ENCODE measurements around the gene MON1A.

DNA sequence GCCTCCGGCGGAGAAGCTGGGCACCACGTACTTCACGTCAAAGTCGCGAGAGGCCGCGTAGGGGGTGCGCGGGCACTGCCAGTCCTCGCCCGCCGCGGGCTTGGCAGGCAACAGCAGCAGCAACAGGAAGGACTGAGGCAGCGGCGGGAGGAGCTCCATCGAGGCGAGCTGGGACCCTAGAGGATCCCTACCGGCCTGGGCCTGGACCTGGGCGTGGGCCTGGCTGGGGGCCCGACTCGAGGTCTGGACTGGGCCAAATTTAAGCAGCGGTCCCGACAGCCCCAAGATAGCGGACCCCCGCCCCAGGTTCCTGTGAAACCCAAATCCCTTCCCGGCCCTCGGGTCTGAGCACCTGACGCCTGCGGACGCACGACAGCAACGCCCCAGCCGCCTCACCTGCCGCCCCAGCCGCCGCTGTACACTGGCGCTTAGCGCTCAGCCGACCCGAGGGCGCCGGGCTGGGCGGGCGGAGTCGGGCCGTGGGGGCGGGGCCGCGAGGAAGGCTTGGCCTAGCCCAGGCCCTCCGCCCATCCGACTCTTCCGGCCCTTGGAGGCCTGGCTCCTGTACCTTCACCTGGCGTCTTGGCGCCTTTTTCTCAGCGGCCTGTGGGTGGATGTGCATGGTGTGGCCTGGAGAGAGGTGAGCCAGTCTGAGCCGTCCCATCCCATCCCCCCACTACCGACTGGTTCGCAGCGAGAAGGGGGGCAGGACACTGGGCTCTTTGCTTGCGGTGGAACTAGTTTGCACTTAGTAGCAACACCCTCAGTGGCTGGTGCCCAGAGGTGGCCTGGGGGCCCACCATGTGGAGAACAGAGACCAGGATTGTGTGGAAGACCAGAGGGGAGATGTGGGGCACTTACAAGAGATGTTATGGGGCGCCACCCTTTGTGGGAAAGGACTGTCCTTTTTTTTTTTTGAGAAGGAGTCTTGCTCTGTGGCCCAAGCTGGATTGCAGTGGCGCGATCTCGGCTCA, 25.9 kb downstream of the MON1A start, which contains the start of gene MST1R:
- TF ChIP-seq GABPA (IDR thresholded peaks at IDR 0.05 in 1 of 2, conservative IDR thresholded peaks at IDR 0.05 in 1 of 2) (no peak), TAF1 (conservative IDR thresholded peaks at IDR 0.05) (no peak), YY1 (IDR thresholded peaks at IDR 0.05) (no peak), RXRA (IDR thresholded peaks at IDR 0.05) (no peak)
- TF ChIP-seq, protein P1, sequence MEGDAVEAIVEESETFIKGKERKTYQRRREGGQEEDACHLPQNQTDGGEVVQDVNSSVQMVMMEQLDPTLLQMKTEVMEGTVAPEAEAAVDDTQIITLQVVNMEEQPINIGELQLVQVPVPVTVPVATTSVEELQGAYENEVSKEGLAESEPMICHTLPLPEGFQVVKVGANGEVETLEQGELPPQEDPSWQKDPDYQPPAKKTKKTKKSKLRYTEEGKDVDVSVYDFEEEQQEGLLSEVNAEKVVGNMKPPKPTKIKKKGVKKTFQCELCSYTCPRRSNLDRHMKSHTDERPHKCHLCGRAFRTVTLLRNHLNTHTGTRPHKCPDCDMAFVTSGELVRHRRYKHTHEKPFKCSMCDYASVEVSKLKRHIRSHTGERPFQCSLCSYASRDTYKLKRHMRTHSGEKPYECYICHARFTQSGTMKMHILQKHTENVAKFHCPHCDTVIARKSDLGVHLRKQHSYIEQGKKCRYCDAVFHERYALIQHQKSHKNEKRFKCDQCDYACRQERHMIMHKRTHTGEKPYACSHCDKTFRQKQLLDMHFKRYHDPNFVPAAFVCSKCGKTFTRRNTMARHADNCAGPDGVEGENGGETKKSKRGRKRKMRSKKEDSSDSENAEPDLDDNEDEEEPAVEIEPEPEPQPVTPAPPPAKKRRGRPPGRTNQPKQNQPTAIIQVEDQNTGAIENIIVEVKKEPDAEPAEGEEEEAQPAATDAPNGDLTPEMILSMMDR (IDR thresholded peaks at IDR 0.05; ENCODE audit: low read depth, low read length, missing input control) = no peak
- TF ChIP-seq, protein P2, sequence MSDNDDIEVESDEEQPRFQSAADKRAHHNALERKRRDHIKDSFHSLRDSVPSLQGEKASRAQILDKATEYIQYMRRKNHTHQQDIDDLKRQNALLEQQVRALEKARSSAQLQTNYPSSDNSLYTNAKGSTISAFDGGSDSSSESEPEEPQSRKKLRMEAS (IDR thresholded peaks at IDR 0.05) = no peak
- TF ChIP-seq, protein P3, sequence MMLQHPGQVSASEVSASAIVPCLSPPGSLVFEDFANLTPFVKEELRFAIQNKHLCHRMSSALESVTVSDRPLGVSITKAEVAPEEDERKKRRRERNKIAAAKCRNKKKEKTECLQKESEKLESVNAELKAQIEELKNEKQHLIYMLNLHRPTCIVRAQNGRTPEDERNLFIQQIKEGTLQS (IDR thresholded peaks at IDR 0.05) = no peak
- TF ChIP-seq, protein P4, sequence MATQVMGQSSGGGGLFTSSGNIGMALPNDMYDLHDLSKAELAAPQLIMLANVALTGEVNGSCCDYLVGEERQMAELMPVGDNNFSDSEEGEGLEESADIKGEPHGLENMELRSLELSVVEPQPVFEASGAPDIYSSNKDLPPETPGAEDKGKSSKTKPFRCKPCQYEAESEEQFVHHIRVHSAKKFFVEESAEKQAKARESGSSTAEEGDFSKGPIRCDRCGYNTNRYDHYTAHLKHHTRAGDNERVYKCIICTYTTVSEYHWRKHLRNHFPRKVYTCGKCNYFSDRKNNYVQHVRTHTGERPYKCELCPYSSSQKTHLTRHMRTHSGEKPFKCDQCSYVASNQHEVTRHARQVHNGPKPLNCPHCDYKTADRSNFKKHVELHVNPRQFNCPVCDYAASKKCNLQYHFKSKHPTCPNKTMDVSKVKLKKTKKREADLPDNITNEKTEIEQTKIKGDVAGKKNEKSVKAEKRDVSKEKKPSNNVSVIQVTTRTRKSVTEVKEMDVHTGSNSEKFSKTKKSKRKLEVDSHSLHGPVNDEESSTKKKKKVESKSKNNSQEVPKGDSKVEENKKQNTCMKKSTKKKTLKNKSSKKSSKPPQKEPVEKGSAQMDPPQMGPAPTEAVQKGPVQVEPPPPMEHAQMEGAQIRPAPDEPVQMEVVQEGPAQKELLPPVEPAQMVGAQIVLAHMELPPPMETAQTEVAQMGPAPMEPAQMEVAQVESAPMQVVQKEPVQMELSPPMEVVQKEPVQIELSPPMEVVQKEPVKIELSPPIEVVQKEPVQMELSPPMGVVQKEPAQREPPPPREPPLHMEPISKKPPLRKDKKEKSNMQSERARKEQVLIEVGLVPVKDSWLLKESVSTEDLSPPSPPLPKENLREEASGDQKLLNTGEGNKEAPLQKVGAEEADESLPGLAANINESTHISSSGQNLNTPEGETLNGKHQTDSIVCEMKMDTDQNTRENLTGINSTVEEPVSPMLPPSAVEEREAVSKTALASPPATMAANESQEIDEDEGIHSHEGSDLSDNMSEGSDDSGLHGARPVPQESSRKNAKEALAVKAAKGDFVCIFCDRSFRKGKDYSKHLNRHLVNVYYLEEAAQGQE (IDR thresholded peaks at IDR 0.05) = no peak

Data from liver (tissue), 3 donors.